SJSA1 (cell line): ENCODE data around the gene AANAT. TPM values are rescaled to one million over a fixed set of nuclear protein-coding genes. Genes with fewer than 3 reads are reported as not detected.
"Not testable (repeated sequence)": the region's sequence is repeated elsewhere in the genome, so short reads cannot be mapped to it uniquely, and the experiment has no call there.

Experiments used
- DNase-seq, 2 experiments: peaks; one replicate each; pipeline ENCODE4 v3.0.0-alpha.2; 2015 to 2020; ENCODE audit warnings: low spot score in 2 of 2, low read depth in 1 of 2
- H3K27ac ChIP-seq: fragments of 250-450 bp; sonication (Bioruptor Pico); 2 replicates; pipeline ENCODE4 v1.5.1; 2020; ENCODE audit warnings: mild to moderate bottlenecking, moderate library complexity
- H3K27me3 ChIP-seq: fragments of 250-450 bp; sonication (Bioruptor Pico); replicated peaks from 2 replicates; pipeline ENCODE4 v1.5.1; 2020; ENCODE audit warnings: mild to moderate bottlenecking, moderate library complexity
- H3K36me3 ChIP-seq: fragments of 250-450 bp; sonication (Bioruptor Pico); 2 replicates; pipeline ENCODE4 v1.5.1; 2020; ENCODE audit warnings: mild to moderate bottlenecking
- H3K4me1 ChIP-seq: fragments of 250-450 bp; sonication (Bioruptor Pico); replicated peaks from 2 replicates; pipeline ENCODE4 v1.6.1; 2021; ENCODE audit warnings: mild to moderate bottlenecking
- H3K4me3 ChIP-seq: fragments of 250-450 bp; sonication (Bioruptor Pico); 2 replicates; pipeline ENCODE4 v1.5.1; 2020; ENCODE audit warnings: mild to moderate bottlenecking
- H3K9me3 ChIP-seq: fragments of 250-450 bp; sonication (Bioruptor Pico); replicated peaks from 2 replicates; pipeline ENCODE4 v1.5.1; 2020; ENCODE audit warnings: mild to moderate bottlenecking
- total RNA-seq: library from RNA; depleted of rRNA; stranded (reverse); fragments of >200 nt; shearing (Covaris generic); gene quantifications from 2 replicates; pipeline ENCODE4 v1.2.3, GENCODE V29; 2014

AANAT gene
- total RNA-seq, 1 experiment from 2014 or later: not detected

GRCh38 chr17:76502341-76503211, 35.2 kb downstream of the AANAT start:
- DNase-seq: no peak
- H3K4me1 ChIP-seq: peaks cover 45% of the 10 kb centered on the region
- H3K4me3 ChIP-seq: no peak overlapping the region
- no peak overlapping the region for H3K27ac ChIP-seq
- H3K36me3 ChIP-seq: no peaks in the 10 kb centered on the region
- H3K9me3 ChIP-seq: no peaks in the 10 kb centered on the region
- H3K27me3 ChIP-seq: no peaks in the 10 kb centered on the region

DNA sequence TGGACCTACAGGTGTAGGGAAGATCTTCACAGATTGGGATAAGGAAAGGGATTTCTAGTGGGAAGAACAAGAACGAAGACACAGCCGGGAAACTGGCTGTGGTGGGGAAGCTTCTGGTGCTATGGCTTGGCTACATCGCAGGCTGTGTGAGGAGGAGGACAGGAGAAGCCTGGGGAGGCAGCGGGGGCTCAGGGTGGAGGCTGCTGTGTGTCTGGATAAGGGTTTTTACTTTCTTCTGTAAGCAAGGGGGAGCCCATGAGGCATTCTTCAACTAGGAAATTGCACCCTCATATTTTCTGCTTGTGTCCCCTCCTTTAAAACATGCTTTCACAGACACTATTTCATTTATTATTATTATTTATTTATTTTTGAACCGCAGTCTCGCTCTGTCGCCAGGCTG, 36.7 kb downstream of the AANAT start:
- Histone ChIP-seq H3K27me3 (no peaks in the 10 kb centered on the region), H3K27ac (no peak overlapping the region), H3K4me1 (peaks cover 30% of the 10 kb centered on the region), H3K9me3 (no peaks in the 10 kb centered on the region), H3K36me3 (no peaks in the 10 kb centered on the region), H3K4me3 (no peak overlapping the region)
- DNase-seq: no peak

DNA sequence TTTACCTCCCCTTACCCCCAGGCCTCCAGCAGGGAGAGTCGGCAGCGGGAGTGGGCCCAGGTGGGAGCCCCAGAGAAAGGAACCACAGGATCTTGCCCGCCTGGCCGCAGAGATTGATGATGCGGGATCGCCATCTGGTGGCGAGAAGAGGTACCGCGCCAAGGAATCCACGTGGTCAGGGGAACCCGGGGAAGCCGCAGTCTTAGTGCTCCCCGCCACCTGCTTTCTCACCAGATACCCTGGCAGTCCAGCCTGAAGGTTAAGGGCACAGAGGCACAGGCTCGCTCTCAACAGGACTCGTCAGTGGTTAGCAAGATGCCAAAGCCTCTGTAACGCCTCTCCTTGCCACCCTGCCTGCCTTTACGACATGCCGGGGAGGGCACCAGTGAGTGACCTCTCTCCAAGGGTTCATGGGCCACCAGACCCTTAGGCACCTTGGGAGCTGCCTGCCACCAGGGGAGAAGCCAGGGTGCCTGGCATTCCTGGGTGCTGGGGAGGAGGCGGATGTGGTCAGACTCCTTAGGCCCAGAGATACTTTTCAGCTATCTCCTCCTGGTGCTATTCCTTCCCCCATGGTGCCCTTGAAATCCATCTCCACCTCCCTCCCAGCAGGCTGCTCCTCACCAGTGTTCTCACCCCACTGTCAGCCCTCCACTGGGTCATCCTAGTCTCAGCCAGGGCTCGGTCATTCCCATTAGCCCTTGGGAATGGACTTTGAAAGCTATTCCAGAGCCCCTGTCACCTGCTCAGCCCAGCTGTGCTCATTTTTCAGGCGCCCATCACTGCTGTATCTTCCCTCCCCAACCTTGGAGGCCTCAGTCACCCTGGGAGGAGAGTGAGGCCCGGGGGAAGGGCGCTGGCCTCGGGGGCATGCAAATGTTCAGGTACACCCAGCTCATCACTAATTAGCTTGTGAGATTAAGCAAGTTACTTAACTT, 39.3 kb downstream of the AANAT start:
- H3K36me3 ChIP-seq: no peaks in the 10 kb centered on the region
- H3K27me3 ChIP-seq: no peaks in the 10 kb centered on the region
- DNase-seq: peak; percentile 81 to 82
- H3K9me3 ChIP-seq: no peaks in the 10 kb centered on the region
- no peak overlapping the region for H3K27ac ChIP-seq
- peaks cover 8% of the 10 kb centered on the region for H3K4me1 ChIP-seq
- no peak overlapping the region for H3K4me3 ChIP-seq

- not testable (repeated sequence) for H3K4me3 ChIP-seq, H3K27me3 ChIP-seq, H3K27ac ChIP-seq, DNase-seq, H3K4me1 ChIP-seq, H3K36me3 ChIP-seq, H3K9me3 ChIP-seq
Observed at GRCh38 chr17:76508472-76509063, 41.2 kb downstream of the AANAT start.

GRCh38 chr17:76510831-76511244, 43.4 kb downstream of the AANAT start:
- no peak overlapping the region for H3K27ac ChIP-seq
- no peaks in the 10 kb centered on the region for H3K27me3 ChIP-seq
- no peaks in the 10 kb centered on the region for H3K9me3 ChIP-seq
- H3K36me3 ChIP-seq: no peaks in the 10 kb centered on the region
- H3K4me1 ChIP-seq: peaks cover 19% of the 10 kb centered on the region
- no peak overlapping the region for H3K4me3 ChIP-seq
- no peak for DNase-seq

- no peak for DNase-seq
- no peaks in the 10 kb centered on the region for H3K36me3 ChIP-seq
Observed at GRCh38 chr17:76511668-76512365, 44.4 kb downstream of the AANAT start.

DNA sequence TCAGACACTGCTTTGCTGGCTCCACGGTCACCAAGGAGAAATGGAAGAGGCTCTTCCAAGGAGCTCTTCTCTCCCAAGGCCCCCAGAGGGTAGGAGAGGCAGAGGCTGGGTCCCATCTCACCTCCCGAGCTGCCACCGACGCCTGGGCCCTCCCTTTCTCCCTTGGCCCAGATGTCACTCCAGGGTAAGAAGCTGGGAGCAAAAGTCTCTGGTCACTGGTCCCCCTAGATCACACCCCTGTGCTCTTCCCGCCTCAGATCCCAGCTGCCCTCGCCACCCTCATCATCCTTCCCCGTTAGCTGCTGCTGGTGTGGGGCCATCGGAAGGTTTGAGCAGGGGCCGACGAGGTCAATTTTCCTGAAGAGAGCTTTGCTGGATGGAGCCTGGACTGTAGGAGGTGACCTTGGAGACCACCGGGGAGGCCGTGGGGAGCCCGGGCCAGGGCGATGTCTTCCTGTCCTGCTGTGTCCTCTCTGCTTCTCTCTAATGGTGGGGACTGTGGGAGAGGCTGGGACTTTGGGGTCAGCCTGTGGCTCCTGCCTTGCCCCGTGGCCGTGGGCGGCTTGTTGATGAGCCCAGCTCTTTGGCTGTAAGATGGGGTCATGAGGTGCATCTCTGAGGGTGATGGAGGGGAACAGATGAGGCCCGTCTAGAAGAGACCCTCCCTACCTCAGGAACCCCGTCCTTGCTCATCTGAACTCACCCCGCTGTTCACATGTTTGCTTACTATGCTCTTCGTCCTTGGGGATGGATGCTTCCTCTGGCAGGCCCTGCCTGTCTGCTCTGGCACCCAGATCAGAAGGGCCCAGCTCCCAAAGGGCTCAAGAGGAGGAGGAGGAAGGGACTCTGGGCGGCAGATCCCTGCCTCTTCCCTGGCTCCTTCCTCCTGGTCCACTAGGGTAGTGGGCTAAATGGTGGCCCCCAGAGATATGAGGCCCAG, 45.2 kb downstream of the AANAT start:
- no peak for DNase-seq
- Histone ChIP-seq H3K4me3 (no peak overlapping the region), H3K27ac (no peak overlapping the region), H3K4me1 (peaks cover 23% of the 10 kb centered on the region), H3K36me3 (no peaks in the 10 kb centered on the region), H3K9me3 (no peaks in the 10 kb centered on the region), H3K27me3 (no peaks in the 10 kb centered on the region)

More at GRCh38 chr17:76511668-76512365, 44.4 kb downstream of the AANAT start:
- Histone ChIP-seq H3K4me3 (no peak overlapping the region), H3K27ac (no peak overlapping the region), H3K27me3 (no peaks in the 10 kb centered on the region), H3K9me3 (no peaks in the 10 kb centered on the region), H3K4me1 (peaks cover 23% of the 10 kb centered on the region)

DNA sequence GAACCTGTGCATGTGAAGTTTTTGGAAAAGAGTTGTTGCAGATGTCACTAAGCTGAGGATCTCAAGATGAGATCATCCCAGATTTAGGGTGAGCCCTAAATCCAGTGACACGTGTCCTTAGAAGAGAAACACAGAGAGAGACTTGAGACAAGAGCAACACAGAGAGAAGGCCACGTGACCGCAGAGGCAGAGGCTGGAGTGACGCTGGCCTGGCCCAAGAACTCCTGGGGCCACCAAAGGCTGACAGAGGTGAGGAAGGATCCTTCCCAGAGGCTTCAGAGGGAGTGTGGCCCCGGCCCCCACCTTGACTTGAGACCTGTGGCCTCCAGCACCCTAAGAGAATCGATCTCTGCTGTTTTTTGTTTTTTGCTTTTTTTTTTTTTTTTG, 45.9 kb downstream of the AANAT start:
- Histone ChIP-seq H3K27me3 (no peaks in the 10 kb centered on the region), H3K4me1 (peaks cover 23% of the 10 kb centered on the region), H3K9me3 (no peaks in the 10 kb centered on the region), H3K4me3 (no peak overlapping the region), H3K27ac (no peak overlapping the region), H3K36me3 (no peaks in the 10 kb centered on the region)
- no peak for DNase-seq

DNA sequence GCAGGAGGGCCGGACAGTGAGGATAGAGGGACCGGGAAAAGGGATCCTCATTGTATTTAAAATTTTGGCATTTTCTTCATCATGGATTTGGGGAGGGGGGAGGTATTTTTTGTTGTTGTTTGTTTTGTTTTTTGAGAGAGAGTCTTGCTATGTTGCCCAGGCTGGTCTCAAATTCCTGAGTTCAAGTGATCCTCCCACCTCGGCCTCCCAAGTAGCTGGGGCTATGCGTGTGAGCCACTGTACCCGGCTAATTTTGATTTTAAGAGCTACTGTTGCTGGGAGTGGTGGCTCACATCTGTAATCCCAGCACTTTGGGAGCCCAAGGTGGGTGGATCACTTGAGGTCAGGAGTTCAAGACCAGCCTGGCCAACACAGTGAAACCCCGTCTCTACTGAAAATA, 47.0 kb downstream of the AANAT start:
- H3K9me3 ChIP-seq, H3K36me3 ChIP-seq, H3K27ac ChIP-seq, DNase-seq, H3K4me3 ChIP-seq, H3K27me3 ChIP-seq: not testable (repeated sequence)
- peaks cover 23% of the 10 kb centered on the region for H3K4me1 ChIP-seq

DNA sequence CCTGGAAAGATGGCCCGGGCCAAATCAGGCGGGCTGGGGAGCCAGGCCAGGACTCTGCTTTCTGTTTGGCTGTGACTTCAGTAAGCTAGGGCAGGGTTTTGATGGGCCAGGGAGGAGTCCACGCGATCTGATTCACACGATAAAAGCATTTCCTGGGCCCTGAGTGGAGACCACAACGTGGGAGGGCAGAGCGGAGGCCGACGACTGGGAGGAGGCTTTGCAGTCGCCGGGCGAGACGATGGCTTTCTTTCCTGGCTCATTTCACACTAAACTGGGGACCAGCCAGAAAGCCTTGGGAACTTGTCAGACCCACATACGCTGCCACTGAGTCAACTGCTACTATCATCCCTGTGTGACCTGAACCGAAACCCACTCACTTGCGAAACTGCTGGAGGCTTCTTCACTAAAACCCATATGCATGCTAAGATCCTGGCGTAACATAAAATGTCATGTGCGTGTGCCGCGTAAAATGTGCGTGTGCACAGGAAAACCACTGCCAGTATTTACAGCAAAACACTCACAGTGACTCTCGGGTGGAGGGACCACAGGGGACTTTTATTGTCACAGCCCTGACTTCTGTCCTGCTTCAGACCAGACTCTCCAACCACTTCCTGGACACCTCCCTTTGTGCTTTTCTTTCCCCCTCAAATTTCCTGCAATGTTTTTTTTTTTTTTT, 48.0 kb downstream of the AANAT start:
- Histone ChIP-seq H3K4me1 (peaks cover 23% of the 10 kb centered on the region), H3K9me3 (no peaks in the 10 kb centered on the region), H3K36me3 (no peaks in the 10 kb centered on the region), H3K4me3 (peak overlapping the region; percentile 12), H3K27me3 (no peaks in the 10 kb centered on the region), H3K27ac (peak overlapping the region; percentile 80)
- peak; percentile 87 to 88 for DNase-seq

GRCh38 chr17:76517638-76518038, 50.2 kb downstream of the AANAT start:
- no peaks in the 10 kb centered on the region for H3K36me3 ChIP-seq
- peaks cover 19% of the 10 kb centered on the region for H3K4me1 ChIP-seq
- no peaks in the 10 kb centered on the region; the same call in 1 of the 2 replicates for H3K9me3 ChIP-seq
- DNase-seq: no peak
- H3K27me3 ChIP-seq: no peaks in the 10 kb centered on the region
- no peak overlapping the region for H3K27ac ChIP-seq
- no peak overlapping the region for H3K4me3 ChIP-seq
